Measurements from ENCODE around the gene ZFP36L2.

GRCh38 chr2:43269074-43269572 lies 42.7 kb upstream of the ZFP36L2 start:
- TF ChIP-seq, protein P1, sequence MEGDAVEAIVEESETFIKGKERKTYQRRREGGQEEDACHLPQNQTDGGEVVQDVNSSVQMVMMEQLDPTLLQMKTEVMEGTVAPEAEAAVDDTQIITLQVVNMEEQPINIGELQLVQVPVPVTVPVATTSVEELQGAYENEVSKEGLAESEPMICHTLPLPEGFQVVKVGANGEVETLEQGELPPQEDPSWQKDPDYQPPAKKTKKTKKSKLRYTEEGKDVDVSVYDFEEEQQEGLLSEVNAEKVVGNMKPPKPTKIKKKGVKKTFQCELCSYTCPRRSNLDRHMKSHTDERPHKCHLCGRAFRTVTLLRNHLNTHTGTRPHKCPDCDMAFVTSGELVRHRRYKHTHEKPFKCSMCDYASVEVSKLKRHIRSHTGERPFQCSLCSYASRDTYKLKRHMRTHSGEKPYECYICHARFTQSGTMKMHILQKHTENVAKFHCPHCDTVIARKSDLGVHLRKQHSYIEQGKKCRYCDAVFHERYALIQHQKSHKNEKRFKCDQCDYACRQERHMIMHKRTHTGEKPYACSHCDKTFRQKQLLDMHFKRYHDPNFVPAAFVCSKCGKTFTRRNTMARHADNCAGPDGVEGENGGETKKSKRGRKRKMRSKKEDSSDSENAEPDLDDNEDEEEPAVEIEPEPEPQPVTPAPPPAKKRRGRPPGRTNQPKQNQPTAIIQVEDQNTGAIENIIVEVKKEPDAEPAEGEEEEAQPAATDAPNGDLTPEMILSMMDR (IDR thresholded peaks at IDR 0.05) = no peak
- TF ChIP-seq POLR2A (IDR thresholded peaks at IDR 0.05) = no peak

All from tibial nerve (tissue), 3 donors.